ENCODE data around the gene CHD6.

DNA sequence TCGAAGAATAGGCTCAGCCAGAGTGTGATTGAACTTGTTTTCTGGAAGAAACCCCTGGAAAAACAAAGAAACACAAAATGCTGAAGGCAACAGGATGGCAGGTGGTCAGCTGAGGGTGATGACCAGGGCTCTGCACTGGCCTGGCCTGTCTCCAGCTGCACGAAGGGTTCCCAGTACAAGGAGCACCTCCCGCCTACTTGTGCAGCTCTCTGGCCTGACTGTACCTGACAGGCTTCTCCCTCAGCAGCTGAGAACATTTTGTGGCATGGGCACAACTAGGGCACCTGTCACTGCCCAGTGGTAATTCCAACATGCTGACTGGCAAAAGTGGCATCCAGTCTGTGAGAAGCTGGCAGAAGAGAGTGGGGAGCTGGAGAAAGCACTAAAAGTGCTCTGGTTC is 212.7 kb downstream of the CHD6 start:
- TF ChIP-seq, protein P1, sequence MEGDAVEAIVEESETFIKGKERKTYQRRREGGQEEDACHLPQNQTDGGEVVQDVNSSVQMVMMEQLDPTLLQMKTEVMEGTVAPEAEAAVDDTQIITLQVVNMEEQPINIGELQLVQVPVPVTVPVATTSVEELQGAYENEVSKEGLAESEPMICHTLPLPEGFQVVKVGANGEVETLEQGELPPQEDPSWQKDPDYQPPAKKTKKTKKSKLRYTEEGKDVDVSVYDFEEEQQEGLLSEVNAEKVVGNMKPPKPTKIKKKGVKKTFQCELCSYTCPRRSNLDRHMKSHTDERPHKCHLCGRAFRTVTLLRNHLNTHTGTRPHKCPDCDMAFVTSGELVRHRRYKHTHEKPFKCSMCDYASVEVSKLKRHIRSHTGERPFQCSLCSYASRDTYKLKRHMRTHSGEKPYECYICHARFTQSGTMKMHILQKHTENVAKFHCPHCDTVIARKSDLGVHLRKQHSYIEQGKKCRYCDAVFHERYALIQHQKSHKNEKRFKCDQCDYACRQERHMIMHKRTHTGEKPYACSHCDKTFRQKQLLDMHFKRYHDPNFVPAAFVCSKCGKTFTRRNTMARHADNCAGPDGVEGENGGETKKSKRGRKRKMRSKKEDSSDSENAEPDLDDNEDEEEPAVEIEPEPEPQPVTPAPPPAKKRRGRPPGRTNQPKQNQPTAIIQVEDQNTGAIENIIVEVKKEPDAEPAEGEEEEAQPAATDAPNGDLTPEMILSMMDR (IDR thresholded peaks at IDR 0.05): no peak
- TF ChIP-seq POLR2A (IDR thresholded peaks at IDR 0.05): no peak

All from adrenal gland (tissue), 5 donors.